HEK293 (cell line): Measurements from ENCODE around the gene EXOC7.

Experiments used
- CTCF ChIA-PET: fragments of 350-600 bp; formaldehyde crosslinking; extraction: SDS; loops from one replicate; lab custom pipeline; 2021; ENCODE audit warnings: antibody characterized with exemption; lab: Yijun Ruan, JAX
- POLR2A ChIA-PET: fragments of 300-600 bp; formaldehyde crosslinking; extraction: SDS; loops from one replicate; lab custom pipeline; 2020; ENCODE audit warnings: antibody characterized with exemption, inconsistent platforms; lab: Yijun Ruan, JAX
- H3K27ac ChIP-seq: fragments of 200-500 bp; sonication (Bioruptor generic); 2 replicates; pipeline ENCODE4 v1.5.1; 2014; ENCODE audit warnings: low read depth, low read length, control low read depth, inconsistent platforms; ENCODE audit errors: extremely low read depth
- H3K36me3 ChIP-seq, 2 experiments: fragments of 200-500 bp in 1 of 2; sonication (Bioruptor generic) in 1 of 2; 1 replicate in 1 of 2; 2 replicates in 1 of 2; pipeline ENCODE4 v1.5.1; 2014 to 2017; ENCODE audit warnings: inconsistent platforms in 2 of 2, low read length in 2 of 2; ENCODE audit not compliant: control insufficient read depth in 2 of 2, insufficient read depth in 1 of 2
- H3K4me1 ChIP-seq: fragments of 200-500 bp; sonication (Bioruptor generic); 2 replicates; pipeline ENCODE4 v1.5.1; 2014; ENCODE audit warnings: mild to moderate bottlenecking, low read length, inconsistent platforms; ENCODE audit not compliant: control insufficient read depth, insufficient read depth
- H3K4me3 ChIP-seq: 2 replicates; pipeline ENCODE4 v1.5.1; 2011; ENCODE audit warnings: low read depth, mild to moderate bottlenecking, control low read depth, low read length, moderate library complexity
- H3K9me3 ChIP-seq: fragments of 200-500 bp; sonication (Bioruptor generic); 2 replicates; pipeline ENCODE4 v1.5.1; 2014; ENCODE audit warnings: low read depth, low read length, inconsistent platforms; ENCODE audit not compliant: control insufficient read depth, insufficient read depth
- HOXA7 ChIP-seq: sonication (generic); formaldehyde crosslinking; IDR thresholded peaks from 2 replicates; pipeline ENCODE4 v1.8.1; 2022; ENCODE audit warnings: missing genetic modification reagents, borderline replicate concordance
- IKZF3 ChIP-seq: fragments of 450-650 bp; IDR thresholded peaks from 2 replicates; pipeline ENCODE4 v1.5.0; 2018; ENCODE audit warnings: missing biosample characterization, mild to moderate bottlenecking, missing genetic modification characterization, moderate library complexity
- KLF10 ChIP-seq: fragments of 450-650 bp; IDR thresholded peaks from 2 replicates; pipeline ENCODE4 v1.5.1; 2018; ENCODE audit warnings: missing biosample characterization, mild to moderate bottlenecking, missing genetic modification characterization
- KLF9 ChIP-seq: fragments of 450-650 bp; formaldehyde crosslinking; IDR thresholded peaks from 2 replicates; pipeline ENCODE4 v1.5.1; 2016; ENCODE audit warnings: missing biosample characterization, missing genetic modification characterization, low read depth
- OVOL3 ChIP-seq: fragments of 450-650 bp; formaldehyde crosslinking; IDR thresholded peaks from 2 replicates; pipeline ENCODE4 v1.5.1; 2016; ENCODE audit warnings: missing biosample characterization, missing genetic modification characterization
- SETDB1 ChIP-seq: IDR thresholded peaks from one replicate; pipeline ENCODE4 v1.6.1; 2017; ENCODE audit warnings: mild to moderate bottlenecking, low read length, moderate library complexity, mixed read lengths; ENCODE audit not compliant: insufficient read length
- SP3 ChIP-seq: fragments of 450-650 bp; formaldehyde crosslinking; IDR thresholded peaks from 2 replicates; pipeline ENCODE4 v1.5.1; 2016; ENCODE audit warnings: missing biosample characterization, missing genetic modification characterization
- ZFP3 ChIP-seq: fragments of 450-650 bp; formaldehyde crosslinking; IDR thresholded peaks from 2 replicates; pipeline ENCODE4 v1.5.1; 2016; ENCODE audit warnings: low read depth, missing biosample characterization, missing genetic modification characterization
- ZFP37 ChIP-seq: fragments of 450-650 bp; formaldehyde crosslinking; IDR thresholded peaks from 2 replicates; pipeline ENCODE4 v1.5.1; 2016; ENCODE audit warnings: missing biosample characterization, missing genetic modification characterization
- ZNF140 ChIP-seq: fragments of 450-650 bp; formaldehyde crosslinking; IDR thresholded peaks from 2 replicates; pipeline ENCODE4 v1.5.1; 2016; ENCODE audit warnings: missing biosample characterization, missing genetic modification characterization
- ZNF214 ChIP-seq: fragments of 450-650 bp; formaldehyde crosslinking; IDR thresholded peaks from 2 replicates; pipeline ENCODE4 v1.5.1; 2017; ENCODE audit warnings: missing biosample characterization, mild to moderate bottlenecking, missing genetic modification characterization, borderline replicate concordance
- ZNF223 ChIP-seq: fragments of 450-650 bp; formaldehyde crosslinking; IDR thresholded peaks from 2 replicates; pipeline ENCODE4 v1.5.1; 2016; ENCODE audit warnings: missing biosample characterization, missing genetic modification characterization
- ZNF24 ChIP-seq: fragments of 450-650 bp; formaldehyde crosslinking; IDR thresholded peaks from 2 replicates; pipeline ENCODE4 v1.5.1; 2016; ENCODE audit warnings: missing biosample characterization, missing genetic modification characterization
- ZNF324 ChIP-seq: fragments of 450-650 bp; formaldehyde crosslinking; IDR thresholded peaks from 2 replicates; pipeline ENCODE4 v1.5.1; 2016; ENCODE audit warnings: missing biosample characterization, missing genetic modification characterization
- ZNF433 ChIP-seq: fragments of 450-650 bp; formaldehyde crosslinking; IDR thresholded peaks from 2 replicates; pipeline ENCODE4 v1.5.1; 2016; ENCODE audit warnings: missing biosample characterization, missing genetic modification characterization, low read depth
- ZNF501 ChIP-seq: fragments of 450-650 bp; formaldehyde crosslinking; IDR thresholded peaks from 2 replicates; pipeline ENCODE4 v1.5.1; 2016; ENCODE audit warnings: missing biosample characterization, missing genetic modification characterization
- ZNF510 ChIP-seq: fragments of 450-650 bp; formaldehyde crosslinking; IDR thresholded peaks from 2 replicates; pipeline ENCODE4 v1.5.1; 2018; ENCODE audit warnings: mild to moderate bottlenecking, missing genetic modification characterization, missing biosample characterization; ENCODE audit not compliant: insufficient replicate concordance
- ZNF514 ChIP-seq: fragments of 450-650 bp; formaldehyde crosslinking; IDR thresholded peaks from 2 replicates; pipeline ENCODE4 v1.5.1; 2016; ENCODE audit warnings: missing biosample characterization, missing genetic modification characterization
- ZNF518A ChIP-seq: fragments of 450-650 bp; formaldehyde crosslinking; conservative IDR thresholded peaks from 2 replicates; pipeline ENCODE4 v1.5.1; 2016; ENCODE audit warnings: low read depth, missing biosample characterization, missing genetic modification characterization
- ZNF654 ChIP-seq: fragments of 450-650 bp; formaldehyde crosslinking; IDR thresholded peaks from 2 replicates; pipeline ENCODE4 v1.5.1; 2016; ENCODE audit warnings: low read depth, missing biosample characterization, missing genetic modification characterization
- ZNF701 ChIP-seq: fragments of 450-650 bp; formaldehyde crosslinking; IDR thresholded peaks from 2 replicates; pipeline ENCODE4 v1.5.1; 2016; ENCODE audit warnings: missing biosample characterization, missing genetic modification characterization
- ZNF768 ChIP-seq: fragments of 450-650 bp; formaldehyde crosslinking; IDR thresholded peaks from 2 replicates; pipeline ENCODE4 v1.5.1; 2018; ENCODE audit warnings: missing biosample characterization, mild to moderate bottlenecking, missing genetic modification characterization
- ZNF785 ChIP-seq: fragments of 450-650 bp; formaldehyde crosslinking; IDR thresholded peaks from 2 replicates; pipeline ENCODE4 v1.5.1; 2016; ENCODE audit warnings: missing biosample characterization, missing genetic modification characterization
- ZSCAN4 ChIP-seq: fragments of 450-650 bp; formaldehyde crosslinking; IDR thresholded peaks from 2 replicates; pipeline ENCODE4 v1.5.1; 2017; ENCODE audit warnings: missing biosample characterization, missing genetic modification characterization

The EXOC7 gene

GRCh38 chr17:76092526-76093413 lies 10.8 kb downstream of the EXOC7 start:
- peaks cover 32 to 95% of the 10 kb centered on the region in 2 experiments for H3K36me3 ChIP-seq
- H3K4me1 ChIP-seq: no peaks in the 10 kb centered on the region
- CTCF ChIA-PET: interaction anchor here (0.6 to 0.8 kb wide), 4 partner anchors 72 to 243 kb away, joined by 3 to 5 read pairs (median 4); no protein-coding TSS in a partner anchor

GRCh38 chr17:76091526-76092286 lies 11.9 kb downstream of the EXOC7 start:
- TF ChIP-seq ZNF768 (tag by site-specific recombination) (no peak), SP3 (tag by site-specific recombination) (no peak), HOXA7 (CRISPR knock-in tag) (no peak), ZNF140 (no peak), ZNF518A (tag by site-specific recombination) (no peak), ZNF701 (tag by site-specific recombination) (no peak), ZNF514 (no peak), ZNF214 (tag by site-specific recombination) (no peak), ZNF24 (tag by site-specific recombination) (no peak), KLF10 (tag by site-specific recombination) (no peak), ZNF223 (tag by site-specific recombination) (no peak), ZFP3 (tag by site-specific recombination) (no peak), ZNF785 (tag by site-specific recombination) (no peak), IKZF3 (no peak), ZNF324 (no peak), ZNF510 (no peak), ZNF433 (tag by site-specific recombination) (no peak), ZNF654 (tag by site-specific recombination) (no peak), ZNF501 (tag by site-specific recombination) (no peak)
- Histone ChIP-seq H3K4me3 (no peak overlapping the region), H3K27ac (no peak overlapping the region; the same call in 1 of the 2 replicates), H3K9me3 (no peaks in the 10 kb centered on the region), H3K4me1 (no peaks in the 10 kb centered on the region), H3K36me3 (peaks cover 22 to 95% of the 10 kb centered on the region in 2 experiments)
- CTCF ChIA-PET: interaction anchor here (0.6 kb wide), 1 partner anchor 71 kb away, joined by 3 read pairs; no protein-coding TSS in a partner anchor
- POLR2A ChIA-PET: interaction anchor here (0.6 to 1.0 kb wide), 3 partner anchors 30 to 86 kb away, joined by 3 to 6 read pairs (median 4); no protein-coding TSS in a partner anchor

More at GRCh38 chr17:76092526-76093413, 10.8 kb downstream of the EXOC7 start:
- H3K9me3 ChIP-seq: no peaks in the 10 kb centered on the region
- POLR2A ChIA-PET: interaction anchor here (1.0 to 1.4 kb wide), 2 partner anchors 13 to 78 kb away, joined by 3 to 5 read pairs; no protein-coding TSS in a partner anchor
- no peak overlapping the region for H3K4me3 ChIP-seq
- no peak for TF ChIP-seq ZSCAN4 (tag by site-specific recombination)
- TF ChIP-seq SETDB1: no peak
- no peak for TF ChIP-seq KLF9
- no peak for TF ChIP-seq ZFP37 (tag by site-specific recombination)
- no peak for TF ChIP-seq OVOL3 (tag by site-specific recombination)
- H3K27ac ChIP-seq: no peak overlapping the region
